ENCODE measurements around the gene CIB4.

CIB4 gene

GRCh38 chr2:26597197-26597596 is 44.0 kb downstream of the CIB4 start:
- H3K9me3 ChIP-seq (ENCODE audit: control insufficient read depth in 2 of 2, low read length in 2 of 2), result no peaks in the 10 kb centered on the region
- no peaks in the 10 kb centered on the region for H3K36me3 ChIP-seq (ENCODE audit: control insufficient read depth in 2 of 2, insufficient read depth in 2 of 2, low read length in 2 of 2)
- peaks cover 2 to 11% of the 10 kb centered on the region in 2 donors for H3K27me3 ChIP-seq (ENCODE audit: control insufficient read depth in 2 of 2, insufficient read depth in 2 of 2, low read length in 2 of 2)
- no peak overlapping the region for H3K4me3 ChIP-seq (ENCODE audit: low read length in 2 of 2)
- H3K27ac ChIP-seq (ENCODE audit: low read depth in 2 of 2, low read length in 2 of 2), result no peak overlapping the region
- H3K4me1 ChIP-seq (ENCODE audit: control insufficient read depth in 2 of 2, insufficient read depth in 2 of 2, low read length in 2 of 2), result no peaks in the 10 kb centered on the region
- no peak overlapping the region for H3K9ac ChIP-seq (ENCODE audit: low read depth in 1 of 2, low read length in 2 of 2)

GRCh38 chr2:26595146-26595545 is 46.0 kb downstream of the CIB4 start:
- no peak overlapping the region for H3K4me3 ChIP-seq (ENCODE audit: low read length in 2 of 2)
- H3K27ac ChIP-seq (ENCODE audit: low read depth in 2 of 2, low read length in 2 of 2), result no peak overlapping the region
- no peak overlapping the region for H3K9ac ChIP-seq (ENCODE audit: low read depth in 1 of 2, low read length in 2 of 2)
- no peaks in the 10 kb centered on the region for H3K4me1 ChIP-seq (ENCODE audit: control insufficient read depth in 2 of 2, insufficient read depth in 2 of 2, low read length in 2 of 2)
- no peaks in the 10 kb centered on the region for H3K9me3 ChIP-seq (ENCODE audit: control insufficient read depth in 2 of 2, low read length in 2 of 2)
- H3K27me3 ChIP-seq (ENCODE audit: control insufficient read depth in 2 of 2, insufficient read depth in 2 of 2, low read length in 2 of 2), result peaks cover 2 to 11% of the 10 kb centered on the region in 2 donors
- H3K36me3 ChIP-seq (ENCODE audit: control insufficient read depth in 2 of 2, insufficient read depth in 2 of 2, low read length in 2 of 2), result no peaks in the 10 kb centered on the region

DNA sequence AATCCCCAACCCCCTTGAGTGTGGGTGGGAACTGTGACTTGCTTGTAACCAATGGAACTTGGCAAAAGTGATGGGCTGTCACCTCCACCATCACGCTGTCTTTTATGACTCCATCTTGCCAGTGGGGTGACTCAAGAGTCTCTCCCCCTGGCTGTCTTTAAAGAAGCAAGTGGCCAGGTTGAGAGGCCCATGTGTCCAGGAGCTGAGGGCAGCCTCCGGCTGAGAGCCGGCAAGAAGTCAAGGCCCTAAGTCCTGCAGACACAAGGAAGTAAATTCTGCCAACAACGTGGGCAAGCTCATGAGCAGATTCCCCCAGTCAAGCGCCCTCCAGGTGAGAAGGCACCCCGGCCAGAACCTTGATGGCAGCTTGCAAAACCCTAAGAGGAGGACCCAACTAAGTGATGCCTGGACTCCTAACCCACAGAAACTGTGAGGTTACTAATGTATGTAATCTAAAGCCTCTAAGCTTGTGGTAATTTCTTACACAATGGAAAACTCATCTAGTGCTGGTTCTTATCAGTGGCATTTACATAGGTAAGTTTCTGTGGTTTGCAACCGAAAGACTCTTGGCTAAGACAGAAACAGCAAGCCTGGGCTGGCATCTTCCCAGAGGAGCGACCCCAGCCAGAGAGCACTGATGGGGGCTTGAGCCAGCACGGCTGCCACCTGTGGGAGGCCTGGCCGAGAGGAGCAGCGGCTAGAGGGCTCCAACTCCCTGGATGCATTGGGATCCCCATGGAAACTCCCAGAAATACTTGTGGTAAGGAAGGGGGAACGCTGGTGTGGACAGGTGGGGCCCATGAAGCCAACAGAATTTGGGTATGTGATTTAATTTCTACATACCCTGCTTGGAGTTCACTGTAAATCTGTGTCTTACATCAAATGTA is 49.3 kb downstream of the CIB4 start:
- H3K9ac ChIP-seq (ENCODE audit: low read depth in 1 of 2, low read length in 2 of 2), result no peak overlapping the region
- no peaks in the 10 kb centered on the region for H3K9me3 ChIP-seq (ENCODE audit: control insufficient read depth in 2 of 2, low read length in 2 of 2)
- H3K27ac ChIP-seq (ENCODE audit: low read depth in 2 of 2, low read length in 2 of 2), result no peak overlapping the region
- H3K4me3 ChIP-seq (ENCODE audit: low read length in 2 of 2), result no peak overlapping the region
- no peaks in the 10 kb centered on the region for H3K36me3 ChIP-seq (ENCODE audit: control insufficient read depth in 2 of 2, insufficient read depth in 2 of 2, low read length in 2 of 2)
- H3K27me3 ChIP-seq (ENCODE audit: control insufficient read depth in 2 of 2, insufficient read depth in 2 of 2, low read length in 2 of 2), result peaks cover 2 to 18% of the 10 kb centered on the region in 2 donors
- H3K4me1 ChIP-seq (ENCODE audit: control insufficient read depth in 2 of 2, insufficient read depth in 2 of 2, low read length in 2 of 2), result no peaks in the 10 kb centered on the region

GRCh38 chr2:26590980-26591618 is 50.1 kb downstream of the CIB4 start:
- Histone ChIP-seq H3K4me1 (ENCODE audit: control insufficient read depth in 2 of 2, insufficient read depth in 2 of 2, low read length in 2 of 2) (no peaks in the 10 kb centered on the region), H3K27ac (ENCODE audit: low read depth in 2 of 2, low read length in 2 of 2) (no peak overlapping the region), H3K9me3 (ENCODE audit: control insufficient read depth in 2 of 2, low read length in 2 of 2) (no peaks in the 10 kb centered on the region), H3K27me3 (ENCODE audit: control insufficient read depth in 2 of 2, insufficient read depth in 2 of 2, low read length in 2 of 2) (peaks cover 2 to 25% of the 10 kb centered on the region in 2 donors), H3K36me3 (ENCODE audit: control insufficient read depth in 2 of 2, insufficient read depth in 2 of 2, low read length in 2 of 2) (no peaks in the 10 kb centered on the region), H3K4me3 (ENCODE audit: low read length in 2 of 2) (no peak overlapping the region), H3K9ac (ENCODE audit: low read depth in 1 of 2, low read length in 2 of 2) (no peak overlapping the region)

GRCh38 chr2:26590508-26590907 is 50.7 kb downstream of the CIB4 start:
- Histone ChIP-seq H3K27ac (ENCODE audit: low read depth in 2 of 2, low read length in 2 of 2) (no peak overlapping the region), H3K36me3 (ENCODE audit: control insufficient read depth in 2 of 2, insufficient read depth in 2 of 2, low read length in 2 of 2) (no peaks in the 10 kb centered on the region), H3K4me3 (ENCODE audit: low read length in 2 of 2) (no peak overlapping the region), H3K4me1 (ENCODE audit: control insufficient read depth in 2 of 2, insufficient read depth in 2 of 2, low read length in 2 of 2) (no peaks in the 10 kb centered on the region), H3K27me3 (ENCODE audit: control insufficient read depth in 2 of 2, insufficient read depth in 2 of 2, low read length in 2 of 2) (peaks cover 2 to 30% of the 10 kb centered on the region in 2 donors), H3K9me3 (ENCODE audit: control insufficient read depth in 2 of 2, low read length in 2 of 2) (no peaks in the 10 kb centered on the region), H3K9ac (ENCODE audit: low read depth in 1 of 2, low read length in 2 of 2) (no peak overlapping the region)

DNA sequence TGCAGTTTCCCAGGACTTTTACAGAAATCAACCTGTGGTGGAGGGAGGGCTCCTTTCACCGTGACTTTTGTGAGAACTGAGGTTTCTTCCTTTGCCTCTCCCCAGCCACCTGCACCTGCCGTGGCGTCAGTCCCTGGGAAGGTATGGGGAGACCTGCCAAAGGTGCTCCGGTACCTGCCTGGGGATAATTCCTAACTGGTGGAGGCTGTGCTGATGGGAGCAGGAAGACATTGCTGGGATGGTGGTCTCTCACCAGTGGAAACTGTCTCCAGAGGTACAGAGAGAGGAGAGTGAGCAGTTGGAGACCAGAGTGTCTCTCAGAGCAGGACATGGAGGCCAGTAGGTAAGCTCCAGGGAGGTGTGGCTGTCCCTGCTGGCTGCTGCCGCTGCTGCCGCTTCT is 52.6 kb downstream of the CIB4 start:
- Histone ChIP-seq H3K9ac (ENCODE audit: low read depth in 1 of 2, low read length in 2 of 2) (no peak overlapping the region), H3K9me3 (ENCODE audit: control insufficient read depth in 2 of 2, low read length in 2 of 2) (no peaks in the 10 kb centered on the region), H3K4me1 (ENCODE audit: control insufficient read depth in 2 of 2, insufficient read depth in 2 of 2, low read length in 2 of 2) (no peaks in the 10 kb centered on the region), H3K27ac (ENCODE audit: low read depth in 2 of 2, low read length in 2 of 2) (no peak overlapping the region), H3K36me3 (ENCODE audit: control insufficient read depth in 2 of 2, insufficient read depth in 2 of 2, low read length in 2 of 2) (no peaks in the 10 kb centered on the region), H3K4me3 (ENCODE audit: low read length in 2 of 2) (no peak overlapping the region), H3K27me3 (ENCODE audit: control insufficient read depth in 2 of 2, insufficient read depth in 2 of 2, low read length in 2 of 2) (peaks cover 0 to 19% of the 10 kb centered on the region in 2 donors)

DNA sequence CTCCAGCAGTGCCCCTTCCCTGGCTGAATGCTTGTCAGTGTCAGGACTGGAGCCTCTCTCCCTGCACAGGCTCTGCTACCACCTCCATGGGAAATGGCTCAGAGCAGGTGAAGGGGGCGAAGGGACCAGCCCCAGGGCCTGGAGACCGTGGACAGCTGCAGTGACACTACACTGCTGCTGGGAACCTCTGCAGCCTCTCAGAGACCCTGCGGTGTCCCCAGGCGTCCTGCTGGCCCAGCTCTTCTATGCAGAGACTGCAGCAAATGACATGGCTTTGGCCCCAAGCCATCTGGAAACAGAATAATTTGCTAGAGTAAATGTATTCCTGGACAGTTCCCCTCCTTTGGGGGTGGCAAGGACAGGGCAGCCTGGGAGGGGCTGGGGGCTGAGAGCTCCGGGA is 53.2 kb downstream of the CIB4 start:
- no peaks in the 10 kb centered on the region for H3K36me3 ChIP-seq (ENCODE audit: control insufficient read depth in 2 of 2, insufficient read depth in 2 of 2, low read length in 2 of 2)
- H3K27me3 ChIP-seq (ENCODE audit: control insufficient read depth in 2 of 2, insufficient read depth in 2 of 2, low read length in 2 of 2), result peaks cover 4 to 19% of the 10 kb centered on the region in 2 donors
- H3K9ac ChIP-seq (ENCODE audit: low read depth in 1 of 2, low read length in 2 of 2), result no peak overlapping the region
- no peak overlapping the region for H3K27ac ChIP-seq (ENCODE audit: low read depth in 2 of 2, low read length in 2 of 2)
- no peaks in the 10 kb centered on the region for H3K4me1 ChIP-seq (ENCODE audit: control insufficient read depth in 2 of 2, insufficient read depth in 2 of 2, low read length in 2 of 2)
- H3K9me3 ChIP-seq (ENCODE audit: control insufficient read depth in 2 of 2, low read length in 2 of 2), result no peaks in the 10 kb centered on the region
- no peak overlapping the region for H3K4me3 ChIP-seq (ENCODE audit: low read length in 2 of 2)

DNA sequence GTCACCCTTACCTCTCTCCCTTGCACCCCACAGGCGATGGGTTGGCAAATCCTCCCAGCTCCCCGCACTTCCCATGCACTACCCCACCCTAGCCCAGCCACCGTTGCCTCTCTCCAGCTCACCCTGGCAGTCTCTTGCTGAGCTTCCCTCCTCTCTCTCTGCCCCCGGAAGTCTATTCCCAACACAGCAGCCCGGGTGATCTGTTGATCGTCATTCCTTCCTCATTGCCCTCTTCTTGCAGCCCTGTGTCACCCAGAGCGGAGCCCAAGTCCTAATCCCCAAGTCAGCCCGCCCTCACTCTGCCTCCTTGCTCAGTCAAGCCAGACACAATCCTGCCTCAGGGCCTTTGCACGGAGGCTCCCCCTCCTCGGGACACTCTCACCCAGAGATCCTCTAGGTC is 55.2 kb downstream of the CIB4 start:
- Histone ChIP-seq H3K4me1 (ENCODE audit: control insufficient read depth in 2 of 2, insufficient read depth in 2 of 2, low read length in 2 of 2) (no peaks in the 10 kb centered on the region), H3K36me3 (ENCODE audit: control insufficient read depth in 2 of 2, insufficient read depth in 2 of 2, low read length in 2 of 2) (no peaks in the 10 kb centered on the region), H3K9ac (ENCODE audit: low read depth in 1 of 2, low read length in 2 of 2) (no peak overlapping the region), H3K27me3 (ENCODE audit: control insufficient read depth in 2 of 2, insufficient read depth in 2 of 2, low read length in 2 of 2) (peaks cover 4 to 19% of the 10 kb centered on the region in 2 donors), H3K27ac (ENCODE audit: low read depth in 2 of 2, low read length in 2 of 2) (no peak overlapping the region), H3K4me3 (ENCODE audit: low read length in 2 of 2) (no peak overlapping the region), H3K9me3 (ENCODE audit: control insufficient read depth in 2 of 2, low read length in 2 of 2) (no peaks in the 10 kb centered on the region)

GRCh38 chr2:26585100-26585499 is 56.1 kb downstream of the CIB4 start:
- H3K9me3 ChIP-seq (ENCODE audit: control insufficient read depth in 2 of 2, low read length in 2 of 2), result no peaks in the 10 kb centered on the region
- no peaks in the 10 kb centered on the region for H3K4me1 ChIP-seq (ENCODE audit: control insufficient read depth in 2 of 2, insufficient read depth in 2 of 2, low read length in 2 of 2)
- no peaks in the 10 kb centered on the region for H3K36me3 ChIP-seq (ENCODE audit: control insufficient read depth in 2 of 2, insufficient read depth in 2 of 2, low read length in 2 of 2)
- no peak overlapping the region for H3K9ac ChIP-seq (ENCODE audit: low read depth in 1 of 2, low read length in 2 of 2)
- H3K4me3 ChIP-seq (ENCODE audit: low read length in 2 of 2), result no peak overlapping the region
- H3K27ac ChIP-seq (ENCODE audit: low read depth in 2 of 2, low read length in 2 of 2), result no peak overlapping the region
- peaks cover 4 to 19% of the 10 kb centered on the region in 2 donors for H3K27me3 ChIP-seq (ENCODE audit: control insufficient read depth in 2 of 2, insufficient read depth in 2 of 2, low read length in 2 of 2)

GRCh38 chr2:26584656-26585055 is 56.5 kb downstream of the CIB4 start:
- Histone ChIP-seq H3K4me3 (ENCODE audit: low read length in 2 of 2) (no peak overlapping the region), H3K4me1 (ENCODE audit: control insufficient read depth in 2 of 2, insufficient read depth in 2 of 2, low read length in 2 of 2) (no peaks in the 10 kb centered on the region), H3K9me3 (ENCODE audit: control insufficient read depth in 2 of 2, low read length in 2 of 2) (no peaks in the 10 kb centered on the region), H3K27me3 (ENCODE audit: control insufficient read depth in 2 of 2, insufficient read depth in 2 of 2, low read length in 2 of 2) (peaks cover 4 to 19% of the 10 kb centered on the region in 2 donors), H3K36me3 (ENCODE audit: control insufficient read depth in 2 of 2, insufficient read depth in 2 of 2, low read length in 2 of 2) (no peaks in the 10 kb centered on the region), H3K9ac (ENCODE audit: low read depth in 1 of 2, low read length in 2 of 2) (no peak overlapping the region), H3K27ac (ENCODE audit: low read depth in 2 of 2, low read length in 2 of 2) (no peak overlapping the region)
